ENCODE data around the gene LAPTM5.

Gene LAPTM5

DNA sequence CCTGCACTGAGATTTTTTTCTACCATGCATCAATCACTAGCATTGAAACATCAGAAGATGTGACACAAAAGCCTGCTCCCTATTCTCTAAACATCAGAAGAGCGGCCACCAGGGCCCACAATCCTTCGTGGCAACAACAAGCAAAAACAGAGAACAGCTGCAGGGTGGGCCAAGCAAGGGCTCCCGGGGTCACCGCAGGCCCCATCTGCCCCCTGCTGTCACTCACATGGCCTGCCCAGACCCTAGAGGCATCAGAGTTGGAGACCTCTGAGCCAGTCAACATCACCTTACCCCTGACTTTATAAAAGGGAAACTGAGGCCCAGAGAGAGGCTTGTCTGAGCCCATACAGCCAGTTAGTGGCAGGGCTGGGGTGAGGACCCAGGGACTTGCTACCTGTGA, 1.8 kb downstream of the LAPTM5 start:
- no peak for DNase-seq (ENCODE audit: low read depth)

DNA sequence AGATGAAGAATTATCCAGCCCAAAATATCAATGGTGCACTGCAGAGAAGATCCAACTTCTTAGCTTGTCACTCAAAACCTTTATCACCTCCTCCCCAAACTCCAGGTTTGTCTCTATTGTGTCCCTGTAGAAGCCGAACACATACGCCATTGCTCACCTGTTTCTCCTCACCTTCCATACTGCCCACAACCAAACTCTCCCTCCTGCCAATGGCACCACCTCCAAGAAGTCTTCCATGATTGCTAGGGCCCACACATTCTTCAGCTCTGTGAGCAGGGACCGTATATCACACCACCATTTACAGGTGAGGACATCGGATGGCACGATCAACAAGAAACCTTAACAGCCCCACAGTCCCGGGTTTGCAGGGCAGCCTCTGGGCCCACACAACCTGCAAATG, 2.2 kb downstream of the LAPTM5 start:
- DNase-seq (ENCODE audit: low read depth) = no peak

DNA sequence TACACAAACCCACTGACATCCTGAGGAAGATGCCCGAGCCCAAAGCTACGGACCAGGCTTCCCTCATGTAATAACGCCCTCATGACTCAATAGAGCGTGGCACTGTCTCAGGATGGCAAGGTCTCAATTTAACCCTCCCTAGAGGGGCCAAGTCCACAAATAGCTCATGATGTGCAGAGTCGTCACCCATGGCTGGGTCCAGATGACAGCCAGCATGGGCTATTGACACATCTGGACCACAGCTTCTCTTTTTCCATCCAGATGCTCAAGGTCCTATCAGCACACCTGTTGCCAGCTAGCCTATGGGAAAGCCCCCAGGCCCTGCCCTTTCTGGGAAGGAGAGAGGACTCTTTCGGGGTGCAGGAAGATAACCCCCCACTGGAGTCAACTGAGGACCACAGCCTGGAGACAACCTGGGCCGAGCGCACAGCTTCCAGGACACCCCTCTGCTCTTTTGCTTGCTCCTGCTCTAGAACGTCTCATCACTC, 2.8 kb downstream of the LAPTM5 start:
- no peak for DNase-seq (ENCODE audit: low read depth)

DNA sequence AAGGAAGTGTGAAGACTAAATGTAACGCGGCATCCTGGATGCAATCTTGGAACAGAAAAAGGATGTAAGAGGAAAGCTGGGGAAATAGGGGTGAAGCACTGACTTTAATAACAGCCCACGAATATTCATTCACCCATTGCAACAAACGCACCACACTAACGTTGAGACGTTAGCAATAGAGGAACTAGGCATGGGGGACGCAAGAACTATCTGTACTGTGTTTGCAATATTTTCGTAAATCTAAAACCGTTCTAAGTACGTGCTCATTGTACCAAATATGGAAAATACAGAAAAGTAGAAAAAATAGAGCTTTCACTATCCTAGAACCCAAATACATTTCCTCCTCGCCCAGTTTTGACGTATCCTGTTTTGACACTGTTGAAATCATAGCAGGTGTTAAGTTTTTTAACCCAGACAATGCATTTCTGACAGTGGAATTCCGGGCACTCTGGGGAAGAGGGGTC, 3.9 kb downstream of the LAPTM5 start:
- DNase-seq (ENCODE audit: low read depth) = no peak

DNA sequence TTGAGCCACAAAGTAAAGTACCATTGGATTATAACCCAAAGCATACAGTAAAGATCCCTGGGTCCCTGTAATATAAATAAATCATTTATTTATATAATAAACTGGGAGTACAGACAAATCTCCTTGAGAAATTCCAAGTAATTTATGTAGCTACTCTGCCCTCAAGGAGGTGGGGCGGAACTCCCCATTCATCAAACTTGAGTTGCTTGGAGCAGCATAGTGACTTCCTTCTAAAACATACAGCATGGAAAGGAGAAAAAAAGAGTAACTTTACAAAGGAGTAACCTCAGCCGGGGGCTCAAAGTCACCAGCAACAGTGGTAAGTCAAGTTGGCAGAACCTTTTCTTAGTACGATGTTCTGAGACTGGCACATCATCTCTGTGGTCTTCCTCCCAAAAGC, 4.5 kb downstream of the LAPTM5 start:
- no peak for DNase-seq (ENCODE audit: low read depth)

DNA sequence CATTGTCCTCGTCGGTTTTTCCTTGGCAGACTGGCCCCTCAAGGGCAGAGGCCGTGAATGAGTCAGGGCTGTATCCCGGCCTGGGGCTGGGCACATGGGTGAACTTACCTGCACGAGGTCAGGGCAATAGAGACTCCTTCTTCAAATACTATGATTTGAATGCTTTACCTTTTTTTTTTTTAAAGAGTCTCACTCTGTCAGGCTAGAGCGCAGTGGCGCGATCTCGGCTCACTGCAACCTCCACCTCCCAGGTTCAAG, 5.0 kb downstream of the LAPTM5 start:
- no peak for DNase-seq (ENCODE audit: low read depth)

DNA sequence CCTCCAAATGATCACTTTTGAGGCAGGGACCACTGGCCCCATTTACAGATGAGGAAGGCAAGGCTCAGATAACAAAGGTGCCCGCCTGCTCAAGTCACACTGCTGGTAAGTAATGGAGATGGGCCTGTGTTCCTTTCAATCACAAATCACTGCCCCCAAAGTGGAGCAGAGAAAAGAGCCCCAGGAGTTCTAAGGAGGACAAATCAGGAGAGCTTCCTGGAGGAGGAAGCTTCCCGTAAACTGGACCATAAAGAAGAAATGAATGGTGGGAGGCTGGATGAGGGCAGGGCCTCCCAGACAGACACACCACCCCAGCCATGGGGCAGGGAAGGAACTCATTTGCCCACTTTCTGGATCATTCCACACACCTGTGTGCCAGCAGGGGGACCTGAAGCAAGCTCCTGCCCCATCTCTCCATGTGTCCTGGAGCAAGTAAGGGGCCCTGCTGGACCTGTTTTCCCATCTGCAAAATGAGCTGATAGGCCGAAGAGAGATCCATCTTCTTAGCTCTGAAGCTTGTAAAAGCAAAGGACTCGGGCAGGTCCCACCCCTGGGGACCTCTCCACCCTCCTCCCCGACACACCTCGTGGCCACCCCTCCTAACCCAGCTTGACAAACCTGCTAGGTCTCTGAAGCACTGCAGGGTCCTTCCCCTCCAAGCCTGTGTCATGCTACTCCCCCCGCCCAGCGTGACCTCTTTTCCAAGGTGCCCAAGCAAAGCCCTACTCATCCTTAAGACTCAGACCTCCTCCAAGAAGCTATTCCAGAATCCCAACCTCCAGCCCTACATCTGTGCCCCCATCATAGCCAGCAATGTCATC, 5.5 kb downstream of the LAPTM5 start:
- DNase-seq (ENCODE audit: low read depth) = no peak

DNA sequence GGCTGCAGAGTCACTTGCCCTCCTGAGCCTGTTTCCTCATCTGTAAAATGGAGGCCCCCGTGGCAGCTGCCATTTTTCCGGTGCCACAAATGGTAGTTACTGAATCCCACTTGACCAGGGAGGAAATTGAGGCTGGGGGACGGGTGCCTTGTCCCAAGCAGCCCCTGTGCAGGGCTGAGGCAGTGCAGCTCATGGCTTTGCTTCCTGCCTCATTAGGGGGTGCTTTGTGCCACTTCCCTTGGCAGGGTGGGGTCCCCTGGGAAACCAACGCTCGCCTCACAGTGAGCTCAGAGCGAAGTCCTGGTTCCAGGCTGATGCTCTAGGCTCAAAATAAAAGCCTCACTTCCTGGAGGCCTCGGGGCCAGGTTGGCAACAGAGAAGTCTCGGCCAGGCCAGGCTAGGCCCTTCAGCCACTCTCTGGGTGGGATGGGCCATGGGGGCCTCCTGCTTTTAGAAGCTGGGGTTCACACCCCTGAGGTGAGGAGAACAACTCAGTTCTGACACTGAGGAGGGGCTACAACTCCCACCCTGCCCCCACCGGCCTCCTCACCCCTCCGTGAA, 6.8 kb downstream of the LAPTM5 start:
- DNase-seq (ENCODE audit: low read depth) = no peak

DNA sequence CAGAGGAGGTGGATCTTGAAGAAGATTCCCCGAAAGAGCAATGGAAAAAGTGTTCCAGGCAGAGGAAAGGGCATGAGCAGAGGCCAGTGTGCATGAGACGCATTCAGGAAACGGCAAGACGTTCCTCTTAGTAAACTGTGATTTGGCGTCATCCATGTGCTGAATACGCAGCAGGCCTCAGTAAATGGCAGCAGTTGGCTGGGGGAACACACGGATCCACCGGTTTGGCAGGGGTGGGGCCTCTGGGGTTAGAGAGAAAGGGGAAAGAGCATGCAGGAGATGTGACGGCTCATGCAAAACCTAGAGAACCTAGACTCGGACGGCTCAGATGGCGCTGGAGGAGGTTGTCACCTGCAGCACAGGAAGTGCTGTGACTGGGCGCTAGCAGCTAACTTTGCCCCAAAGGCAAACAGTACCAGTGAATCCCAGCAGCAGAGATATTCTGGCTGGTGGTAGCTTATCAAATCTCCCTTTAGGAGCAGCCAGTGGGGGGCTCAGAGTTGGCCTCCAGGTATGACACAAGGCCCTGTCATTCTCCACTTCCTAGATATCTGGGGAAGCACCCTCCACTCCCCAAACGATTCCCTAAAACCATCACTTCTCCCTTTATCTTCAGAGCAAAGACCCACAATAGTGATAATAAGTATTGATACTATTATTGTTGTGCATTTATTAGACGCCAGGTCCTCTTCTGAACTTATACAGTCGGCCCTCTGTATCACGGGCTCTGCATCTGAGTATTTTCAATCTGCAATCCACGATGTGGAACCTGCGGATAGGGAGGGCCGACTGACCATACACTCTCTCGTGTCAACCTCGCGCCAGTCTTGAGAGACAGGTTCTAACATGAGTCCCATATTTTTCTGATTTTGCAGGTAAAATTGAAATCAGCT, 7.6 kb downstream of the LAPTM5 start:
- peak; percentile 61 for DNase-seq (ENCODE audit: low read depth)

DNA sequence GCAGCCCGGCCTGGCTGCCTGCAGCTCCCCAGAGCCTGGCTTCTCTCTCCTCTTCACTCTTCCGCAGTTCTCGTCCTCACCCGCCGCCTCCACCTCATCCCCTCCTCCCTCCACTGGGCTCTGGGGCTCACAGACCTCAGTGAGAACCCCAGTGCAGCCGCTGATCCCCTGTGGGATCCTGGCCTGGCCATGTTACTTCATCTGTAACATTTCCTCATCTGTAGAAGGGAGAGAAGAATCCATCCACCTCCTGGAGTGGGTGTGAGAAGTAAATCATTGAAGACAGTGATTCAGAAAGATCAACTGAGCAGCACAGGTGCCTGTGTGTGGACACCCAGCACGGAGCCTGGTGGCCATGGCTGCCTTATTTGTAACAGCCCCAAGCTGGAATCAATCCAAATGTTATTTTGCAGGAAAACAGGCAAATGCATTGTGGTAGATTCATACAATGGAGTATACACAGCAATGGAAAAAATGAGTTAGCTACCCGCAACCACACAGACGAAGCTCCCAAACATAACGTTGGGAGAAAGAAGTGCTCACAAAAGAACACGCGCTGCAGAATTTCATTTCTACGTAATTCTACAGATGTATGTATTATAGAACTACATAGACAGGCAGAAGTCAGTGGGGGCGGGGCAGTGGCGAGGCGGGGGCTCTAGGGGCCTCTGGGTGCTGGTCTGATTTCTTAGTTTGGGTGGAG, 8.7 kb downstream of the LAPTM5 start:
- no peak for DNase-seq (ENCODE audit: low read depth)

DNA sequence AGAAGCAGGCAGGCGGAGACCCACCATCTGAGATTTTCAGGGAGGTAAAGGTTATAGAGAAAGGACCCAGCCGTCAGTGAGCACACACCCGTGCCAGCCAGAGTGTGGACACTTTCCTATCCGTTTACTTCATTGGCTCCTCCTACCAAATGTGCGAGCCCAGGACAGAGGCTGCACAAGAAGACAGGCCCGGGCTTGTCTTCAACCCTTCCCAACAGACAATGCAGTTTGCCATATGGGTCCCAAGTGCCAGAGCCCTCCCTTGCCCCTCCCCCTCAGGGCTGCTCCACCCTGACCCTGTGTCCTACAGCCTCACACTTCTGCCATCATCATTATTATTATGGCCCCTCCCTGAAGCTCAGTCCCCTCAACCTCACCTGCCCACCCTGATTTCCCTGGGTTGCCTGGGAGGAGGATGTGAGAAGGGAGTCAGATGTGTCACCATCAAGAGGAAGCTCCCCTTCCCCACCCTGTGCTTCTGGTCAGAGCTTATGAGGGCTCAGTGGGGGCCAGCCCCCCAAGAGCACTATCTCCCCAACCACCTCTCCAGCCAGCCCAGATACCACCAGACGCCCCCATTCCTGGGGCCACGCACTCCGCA, 9.4 kb downstream of the LAPTM5 start:
- no peak for DNase-seq (ENCODE audit: low read depth)

DNA sequence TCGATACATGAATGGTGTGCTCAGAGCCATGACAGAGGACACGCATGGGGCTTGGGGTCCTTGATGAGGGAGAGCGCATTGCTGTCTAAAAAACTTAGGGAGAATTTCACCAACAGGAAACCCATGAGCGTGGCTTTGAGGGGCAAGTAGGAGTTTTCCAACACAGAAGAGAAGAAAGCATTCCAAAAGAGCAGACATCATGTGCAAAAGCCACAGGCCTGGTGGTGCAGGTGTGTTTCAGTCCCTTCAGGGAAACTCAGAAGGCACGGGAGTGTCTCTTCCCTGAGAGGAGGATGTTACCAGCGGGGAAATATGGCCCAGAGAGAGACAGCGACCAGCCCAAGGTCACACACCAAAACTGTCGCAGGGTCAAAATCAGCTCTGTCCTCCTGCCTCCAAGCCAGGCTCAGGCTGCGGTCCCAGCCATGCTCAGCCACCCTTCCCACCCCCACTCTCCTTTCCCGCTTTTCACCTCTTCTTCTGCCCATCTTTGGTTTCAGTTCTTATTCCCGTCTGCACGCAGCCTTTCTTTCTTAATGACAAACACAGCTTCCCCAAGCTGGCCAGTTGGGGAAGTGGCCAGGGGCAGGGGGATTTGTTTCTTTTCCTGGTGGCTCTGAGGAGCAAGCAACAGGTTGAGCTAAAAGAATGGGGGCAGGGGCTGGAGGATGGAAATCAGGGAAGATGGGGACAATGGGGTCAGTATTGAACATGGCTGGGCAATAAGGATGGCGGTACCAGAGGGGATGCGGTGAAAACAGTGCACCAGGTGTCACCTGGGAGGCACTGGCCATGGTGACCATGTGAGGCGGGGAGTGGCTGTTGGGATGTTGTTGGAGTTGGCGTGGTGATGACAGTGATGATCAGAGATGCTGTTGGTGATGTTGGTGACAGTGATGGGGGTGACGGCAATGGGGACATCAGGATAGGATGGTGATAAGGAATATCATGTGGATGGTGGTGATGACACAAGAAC, 10.3 kb downstream of the LAPTM5 start:
- DNase-seq (ENCODE audit: low read depth) = no peak

DNA sequence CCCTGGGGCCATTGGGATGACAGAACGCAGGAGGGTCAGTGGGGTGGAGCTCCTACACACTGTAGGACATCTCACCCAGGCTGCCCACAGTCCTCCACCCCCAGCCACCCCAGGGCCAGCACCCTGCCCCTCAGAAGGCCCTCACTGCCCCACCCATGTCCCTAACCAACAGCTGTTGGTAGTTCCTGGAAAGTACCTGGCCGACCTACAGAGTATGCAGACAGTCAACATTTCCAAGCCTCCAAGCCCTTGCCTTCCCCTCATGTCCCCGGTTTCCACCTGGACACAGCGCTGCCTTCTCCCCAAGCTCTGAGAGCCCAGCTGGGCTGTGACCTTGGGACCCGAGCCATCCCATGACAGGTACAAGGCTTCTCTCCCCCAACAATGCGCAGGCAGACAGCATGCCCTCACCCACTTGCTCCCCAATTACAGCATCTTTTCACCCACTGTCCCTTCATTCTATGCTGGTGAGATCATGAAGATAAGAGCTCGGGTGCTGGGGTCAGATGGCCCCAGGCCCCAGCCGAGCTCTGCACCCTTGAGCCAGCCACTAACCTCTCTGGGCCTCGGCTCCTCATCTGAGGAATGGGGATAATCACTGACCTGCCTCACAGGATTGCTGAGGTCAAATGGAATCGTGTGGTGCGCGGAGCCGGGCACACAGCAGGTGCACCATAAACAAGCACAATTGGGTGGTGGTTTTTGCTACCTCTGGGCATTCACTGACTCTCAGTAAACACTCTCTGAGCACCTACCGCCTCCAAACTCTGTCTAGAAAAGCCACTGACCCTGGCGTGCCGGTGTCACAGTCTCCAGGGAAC, 11.2 kb downstream of the LAPTM5 start:
- no peak for DNase-seq (ENCODE audit: low read depth)

DNA sequence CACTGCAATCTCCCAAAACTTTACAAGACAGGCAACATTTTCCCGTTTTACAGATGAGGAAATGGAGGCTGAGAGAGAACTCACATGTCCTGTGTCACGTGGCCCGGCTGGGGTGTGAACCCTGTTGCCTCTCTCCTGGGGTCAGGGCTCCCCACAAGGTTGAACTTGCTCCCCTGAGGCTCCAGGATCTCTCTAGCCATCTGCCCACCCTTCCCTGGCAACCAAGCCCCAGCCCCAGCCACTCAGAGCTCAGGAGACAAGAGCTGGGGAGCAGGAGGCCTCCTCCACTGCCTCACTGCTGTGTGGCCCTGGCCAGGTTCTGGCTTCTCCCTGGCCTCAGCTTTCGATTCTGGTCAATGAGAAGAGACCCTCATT, 11.8 kb downstream of the LAPTM5 start:
- DNase-seq (ENCODE audit: low read depth) = no peak

DNA sequence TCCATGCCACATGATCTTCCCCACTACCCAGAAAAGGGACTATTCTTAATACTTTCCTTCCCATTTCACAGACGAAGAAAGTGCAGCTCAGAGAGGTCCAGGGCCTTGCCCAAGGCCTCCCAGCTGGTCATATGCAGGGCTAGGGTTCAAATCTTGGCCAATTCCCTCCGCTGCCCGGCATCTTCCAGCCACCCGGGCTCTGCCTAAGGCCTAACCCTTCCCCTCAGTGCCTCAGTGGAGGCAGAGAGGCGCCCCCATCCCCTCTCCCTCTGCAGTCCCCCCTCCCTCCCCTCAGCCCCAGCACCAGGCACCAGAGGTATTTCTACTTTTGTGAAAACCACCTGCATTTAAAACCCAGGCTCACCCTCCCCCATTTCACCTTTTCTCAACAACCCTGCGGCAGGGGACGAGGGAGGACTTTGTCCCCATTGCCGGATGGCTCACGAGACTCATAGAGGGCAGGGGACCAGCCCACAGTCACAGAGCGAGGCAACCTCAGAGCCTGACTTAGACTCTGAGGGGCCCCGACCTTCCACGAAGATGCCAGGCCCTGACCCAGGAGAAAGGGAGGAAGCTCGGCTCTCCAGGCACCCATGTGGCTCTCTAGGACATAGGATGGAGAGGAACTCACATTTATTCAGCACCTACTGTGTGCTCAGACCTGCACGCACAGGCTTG, 12.3 kb downstream of the LAPTM5 start:
- no peak for DNase-seq (ENCODE audit: low read depth)

DNA sequence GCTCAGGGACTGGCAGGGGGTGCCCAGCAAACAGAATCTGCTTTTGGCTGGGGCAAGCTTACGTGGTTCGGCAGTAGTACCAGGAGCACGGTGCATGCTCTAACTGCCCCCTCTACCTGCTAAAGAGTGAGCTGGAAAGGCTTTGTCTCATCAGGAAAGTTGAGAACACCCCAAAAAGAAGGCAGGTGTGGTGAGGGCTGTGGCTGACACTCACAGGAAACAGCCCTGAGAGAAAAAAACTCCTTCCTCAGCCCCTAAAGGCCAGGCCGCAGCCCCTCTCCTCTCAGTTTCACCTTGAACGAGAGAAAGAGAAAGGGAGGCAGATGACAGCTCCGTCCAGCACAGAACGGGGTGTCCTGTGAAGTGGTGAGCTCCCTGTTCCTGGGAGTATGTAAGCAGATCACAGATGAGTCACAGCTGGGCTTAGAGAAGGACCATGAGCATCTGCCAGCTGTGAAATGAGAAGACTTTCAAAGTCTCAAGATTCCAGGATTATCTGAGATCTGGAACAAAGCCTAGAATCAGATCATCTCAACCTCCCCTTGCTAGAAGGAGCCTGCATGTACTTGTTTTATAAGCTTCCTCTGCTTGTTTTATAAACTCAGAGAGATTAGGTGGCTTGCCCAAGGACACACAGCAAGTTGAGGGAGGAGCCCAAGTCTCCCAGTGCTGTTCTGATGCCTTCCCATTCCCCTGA, 13.4 kb downstream of the LAPTM5 start:
- DNase-seq (ENCODE audit: low read depth) = no peak

DNA sequence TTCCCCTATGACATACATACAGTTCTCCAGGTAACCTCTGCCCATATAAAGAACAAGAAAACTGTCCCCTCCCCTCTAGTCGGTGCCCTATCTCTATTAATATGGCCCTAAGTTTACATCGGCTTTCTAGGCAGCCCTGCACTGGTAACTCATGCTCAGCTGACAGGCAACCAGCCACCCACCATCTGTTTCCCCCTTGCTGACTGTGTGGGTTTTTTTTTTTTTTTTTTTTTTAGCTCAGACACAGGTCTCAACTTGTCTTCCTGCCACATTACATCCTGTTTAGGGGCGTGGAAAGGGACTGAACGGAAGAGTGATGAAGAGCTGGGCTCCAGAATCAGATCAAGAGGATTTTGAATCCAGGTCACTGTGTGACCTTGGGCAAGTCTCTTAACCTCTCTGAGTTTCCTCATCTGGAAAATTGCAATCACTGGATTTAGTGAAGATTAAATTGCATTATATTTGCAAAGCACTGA, 14.0 kb downstream of the LAPTM5 start:
- peak; percentile 57 for DNase-seq (ENCODE audit: low read depth)

DNA sequence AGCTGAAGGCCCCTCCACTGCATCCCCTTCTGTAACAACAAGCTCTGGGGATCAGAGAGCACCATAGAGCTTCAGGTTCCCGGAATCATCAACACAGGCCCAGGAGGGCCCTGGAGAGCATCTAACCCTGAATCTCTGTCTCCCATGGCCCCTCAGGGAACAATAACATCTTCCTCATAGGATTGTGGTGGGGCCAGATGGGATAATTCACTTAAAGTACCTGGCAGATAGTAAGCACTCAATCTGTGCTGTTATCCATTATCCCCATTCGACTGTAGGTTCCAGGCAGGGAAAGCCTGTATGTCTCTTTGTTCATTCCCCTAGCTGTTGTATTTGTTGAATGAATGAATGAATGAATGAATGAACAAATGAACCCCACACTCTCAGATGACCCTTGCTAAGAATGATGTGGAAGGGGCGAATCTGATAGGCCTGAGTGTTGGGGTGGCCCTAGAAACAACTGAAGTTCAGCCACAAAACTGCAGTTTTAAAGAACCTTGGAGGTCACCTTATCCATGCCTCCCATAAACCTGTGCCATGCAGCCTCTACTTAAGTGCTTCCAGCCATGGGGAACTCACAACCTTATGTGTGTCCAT, 14.5 kb downstream of the LAPTM5 start:
- no peak for DNase-seq (ENCODE audit: low read depth)

All from activated T-helper 1 cell treated with Interleukin-2 at 50 U/mL for 16 hours (primary cell).